GM18861 (cell line): ENCODE measurements around the gene TOE1.

Experiments
- ATAC-seq: cut with Tn5 transposase; IDR thresholded peaks from one replicate; pipeline ENCODE4 v1.9.1; 2021; ENCODE audit not compliant: unreplicated experiment

The TOE1 gene

GRCh38 chr1:45326627-45327623 is 13.0 kb upstream of the TOE1 start, which contains the start of gene HPDL:
Gene HPDL, plus strand, starts transcription at chr1:45326895. Its CDS starts 254 bp downstream, at chr1:45327149.
- ATAC-seq = no peak

DNA sequence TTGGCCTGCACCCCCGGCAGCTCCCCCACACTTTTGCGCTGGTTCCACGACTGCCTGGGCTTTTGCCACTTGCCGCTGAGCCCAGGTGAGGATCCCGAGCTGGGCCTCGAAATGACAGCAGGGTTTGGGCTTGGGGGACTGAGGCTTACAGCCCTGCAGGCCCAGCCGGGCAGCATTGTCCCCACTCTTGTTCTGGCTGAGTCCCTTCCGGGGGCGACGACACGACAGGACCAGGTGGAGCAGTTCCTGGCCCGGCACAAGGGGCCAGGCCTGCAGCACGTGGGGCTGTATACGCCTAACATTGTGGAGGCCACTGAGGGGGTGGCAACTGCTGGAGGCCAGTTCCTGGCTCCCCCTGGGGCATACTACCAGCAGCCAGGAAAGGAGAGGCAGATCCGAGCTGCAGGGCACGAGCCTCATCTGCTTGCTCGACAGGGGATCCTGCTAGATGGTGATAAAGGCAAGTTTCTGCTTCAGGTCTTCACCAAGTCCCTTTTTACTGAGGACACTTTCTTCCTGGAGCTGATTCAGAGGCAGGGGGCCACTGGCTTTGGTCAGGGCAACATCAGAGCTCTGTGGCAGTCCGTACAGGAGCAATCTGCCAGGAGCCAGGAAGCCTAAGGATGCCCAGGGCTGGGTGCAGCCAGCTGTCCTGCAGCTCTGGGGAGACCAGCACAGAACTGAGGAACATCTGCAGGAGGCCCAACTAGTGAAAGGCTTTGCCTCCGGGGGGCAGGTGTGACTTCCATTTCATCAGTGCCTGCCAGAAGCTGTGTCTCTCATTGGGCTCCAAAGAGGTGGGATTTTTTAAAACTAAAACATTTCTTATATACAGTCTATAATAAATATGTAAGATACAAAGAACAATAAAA is 12.1 kb upstream of the TOE1 start:
- ATAC-seq = no peak

- no peak for ATAC-seq
Observed at GRCh38 chr1:45328680-45329079, 11.3 kb upstream of the TOE1 start.

DNA sequence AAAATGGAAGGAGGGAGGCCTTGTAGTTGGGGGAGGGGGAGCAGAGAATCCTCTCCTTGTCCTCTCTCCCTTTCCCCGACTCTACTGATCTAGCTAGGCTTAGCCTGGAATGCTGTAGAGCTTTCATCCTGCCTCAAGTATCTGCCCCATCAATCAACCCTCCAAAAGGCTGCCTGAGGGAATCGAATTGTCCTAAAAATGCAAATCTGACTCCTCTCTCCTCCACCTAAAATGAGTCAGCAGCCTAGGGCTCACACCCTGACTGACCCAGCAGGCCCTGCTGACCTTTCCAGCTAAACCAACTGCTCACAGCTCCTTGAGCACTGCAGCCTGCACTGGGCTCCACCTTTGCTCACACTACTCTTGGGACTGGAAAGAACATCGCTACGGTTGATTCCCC is 10.5 kb upstream of the TOE1 start:
- ATAC-seq = no peak

GRCh38 chr1:45331436-45332345 is 8.3 kb upstream of the TOE1 start:
- ATAC-seq = no peak

GRCh38 chr1:45332346-45332720 is 7.6 kb upstream of the TOE1 start:
- no peak for ATAC-seq

DNA sequence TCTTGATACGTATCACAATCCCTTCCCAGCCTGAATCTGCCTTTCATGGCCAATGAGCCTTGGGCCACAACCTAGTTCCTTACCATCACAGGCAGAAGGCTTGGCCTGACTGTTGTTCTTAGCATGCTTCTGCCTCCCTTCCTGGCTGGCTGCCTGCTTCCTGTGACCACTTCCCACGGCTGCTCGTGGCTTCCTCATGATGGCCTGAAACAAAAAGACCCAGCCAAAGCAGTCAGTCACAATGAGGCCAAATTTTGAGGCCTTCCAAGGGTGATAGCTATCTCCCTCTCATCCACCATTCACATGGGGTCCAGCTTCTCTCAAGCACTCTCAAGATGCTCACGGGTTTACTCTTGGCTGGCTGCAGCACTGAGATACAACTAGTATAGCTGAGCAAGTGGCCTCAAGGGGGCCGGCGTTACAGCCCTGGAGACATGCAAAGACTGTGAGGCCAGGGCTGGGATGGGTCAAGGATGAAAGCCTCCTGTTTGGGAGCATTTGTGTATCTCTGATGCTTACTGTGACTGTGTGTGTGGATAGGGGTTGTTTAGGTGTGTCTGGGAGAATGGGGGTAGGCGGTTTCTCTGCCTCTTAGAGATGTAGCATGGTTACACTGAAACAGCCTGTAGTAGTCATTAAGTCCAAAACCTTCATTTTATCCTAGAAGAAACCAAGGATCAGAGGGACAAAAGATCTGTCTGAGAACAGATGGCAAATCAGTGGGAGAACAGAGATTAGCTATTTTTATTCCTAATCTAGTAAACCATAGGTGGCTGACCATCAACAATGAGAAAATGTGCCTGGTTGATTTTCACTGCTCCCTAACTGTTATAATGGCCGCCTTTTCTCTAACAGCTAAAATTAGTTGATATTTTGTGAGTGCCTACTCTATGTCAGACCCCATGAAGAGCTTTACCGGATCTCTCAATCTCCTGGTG is 5.4 kb upstream of the TOE1 start:
- ATAC-seq = no peak

GRCh38 chr1:45335855-45336324 is 4.1 kb upstream of the TOE1 start:
- no peak for ATAC-seq

DNA sequence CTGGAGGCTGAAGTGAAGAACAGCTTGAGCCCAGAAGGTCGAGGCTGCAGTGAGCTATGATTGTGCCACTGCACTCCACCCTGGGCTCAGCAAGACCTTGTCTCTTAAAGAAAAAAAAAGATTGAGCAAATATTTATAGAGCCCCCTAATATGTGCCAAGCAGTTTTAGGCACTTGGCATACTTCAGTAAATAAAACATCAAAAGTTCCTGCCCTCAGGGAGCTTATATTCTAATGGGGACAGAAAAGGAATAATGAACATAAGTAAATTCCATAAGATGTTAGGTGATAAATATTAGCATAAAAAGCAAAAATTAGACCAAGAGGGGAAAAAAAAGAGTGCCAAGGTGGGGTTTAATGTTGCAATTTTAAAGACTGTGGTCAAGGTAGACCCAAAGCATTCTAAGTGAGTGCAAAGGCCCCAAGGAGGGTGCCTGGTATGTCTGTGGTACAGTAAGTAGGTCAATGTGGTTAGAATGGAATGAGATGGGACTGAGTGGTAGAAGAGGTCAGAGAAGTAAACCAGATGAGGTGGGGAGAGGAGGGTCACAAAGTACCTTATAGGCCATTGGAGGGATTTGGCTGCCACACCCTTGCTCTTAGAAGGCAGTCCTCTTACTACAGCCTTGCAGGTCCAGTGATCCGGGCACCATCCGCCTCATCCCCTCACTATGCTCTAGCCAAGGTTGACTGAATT is 2.2 kb upstream of the TOE1 start:
- ATAC-seq = no peak

DNA sequence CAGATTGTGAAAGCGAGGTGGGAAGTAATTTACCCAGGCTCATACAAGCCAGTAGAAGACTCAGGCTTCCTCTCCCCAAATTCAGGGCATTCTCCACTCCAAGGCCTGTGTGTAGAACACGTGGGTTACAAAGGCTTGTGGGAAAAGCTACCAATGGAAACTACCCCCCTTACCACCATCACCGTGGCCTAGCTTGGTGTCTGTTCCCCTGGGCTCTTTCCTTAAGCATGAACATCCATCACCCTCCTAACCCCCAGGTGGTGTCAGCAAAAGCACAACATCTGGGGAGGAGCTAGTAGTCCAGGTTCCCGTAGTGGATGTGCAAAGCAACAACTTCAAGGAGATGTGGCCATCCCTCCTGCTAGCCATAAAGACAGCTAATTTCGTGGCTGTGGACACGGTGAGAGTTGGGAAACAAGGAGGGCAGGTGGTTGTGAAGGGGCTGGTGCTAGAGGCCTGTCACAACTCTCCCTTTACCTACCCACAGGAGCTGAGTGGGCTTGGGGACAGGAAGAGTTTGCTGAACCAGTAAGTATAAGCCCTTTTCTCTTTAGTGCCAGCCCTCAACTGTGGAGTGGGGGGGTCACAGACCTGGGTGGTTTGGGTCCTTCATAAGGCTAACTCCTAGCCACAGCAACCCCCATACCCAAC is 971 bp downstream of the TOE1 start:
- no peak for ATAC-seq

GRCh38 chr1:45344499-45344898 is 4.5 kb downstream of the TOE1 start:
- no peak for ATAC-seq

- no peak for ATAC-seq
Observed at GRCh38 chr1:45345014-45345413, 5.0 kb downstream of the TOE1 start.

GRCh38 chr1:45346473-45346872 is 6.5 kb downstream of the TOE1 start:
- no peak for ATAC-seq

GRCh38 chr1:45348020-45348419 is 8.1 kb downstream of the TOE1 start:
- ATAC-seq = no peak

GRCh38 chr1:45348609-45348965 is 8.6 kb downstream of the TOE1 start:
- ATAC-seq = no peak

GRCh38 chr1:45348966-45349677 is 9.2 kb downstream of the TOE1 start:
- ATAC-seq = no peak

DNA sequence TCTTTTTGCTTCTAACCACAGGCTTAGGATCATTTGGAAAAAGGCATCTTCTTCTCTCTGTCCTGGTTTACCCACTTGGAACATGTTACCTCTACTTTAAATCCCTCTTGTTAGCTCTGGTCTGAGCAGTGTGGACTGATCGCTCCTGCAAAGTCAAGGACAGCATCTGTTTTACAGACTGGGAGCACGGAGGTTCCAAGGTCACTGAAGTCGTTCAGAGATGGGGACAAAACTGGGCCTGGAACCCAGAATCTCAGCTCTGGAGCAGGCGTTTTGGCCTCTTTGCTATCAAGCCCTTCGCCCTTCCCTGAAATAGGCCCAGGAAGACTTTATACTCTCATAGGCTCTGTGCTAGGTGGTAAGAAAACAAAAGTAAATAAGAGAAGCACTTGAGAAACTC is 11.5 kb downstream of the TOE1 start:
- no peak for ATAC-seq

- no peak for ATAC-seq
Observed at GRCh38 chr1:45353685-45354084, 13.7 kb downstream of the TOE1 start.
